ENCODE data around the gene ELMOD3. TPM values are rescaled to one million over a fixed set of nuclear protein-coding genes. Genes with fewer than 3 reads are reported as not detected.

The ELMOD3 gene
- total RNA-seq, 1 experiment from 2014 or later: 18.1 TPM

- H3K4me2 ChIP-seq: peak overlapping the region; percentile 59
- POLR2A ChIA-PET (ENCODE audit: unreplicated experiment): interaction anchor here (0.6 kb wide), 1 partner anchor 51 kb away, joined by 3 read pairs; no protein-coding TSS in a partner anchor
- H3K27ac ChIP-seq: peak overlapping the region; percentile 65
- DNase-seq: peak; percentile 57 to 82
- H2AFZ ChIP-seq: 0 out of 2 replicates have a peak overlapping the region, but pooled peaks have one; percentile 1
- no peaks in the 10 kb centered on the region for H3K9me3 ChIP-seq (ENCODE audit: insufficient read depth, low read depth)
- no peak overlapping the region; the same call in 1 of the 2 replicates for H3K4me3 ChIP-seq
- no TSS peak for BruUV-seq (replicated peaks)
- H3K9me2 ChIP-seq (ENCODE audit: insufficient read depth): no peaks in the 10 kb centered on the region
- intact Hi-C loops (cut with micrococcal nuclease; ENCODE audit: unreplicated experiment): loop anchor here (1.0 kb wide), 2 partner anchors 119 to 132 kb away; partner anchors contain the start of gene MAT2A
- no peaks in the 10 kb centered on the region for H3K36me3 ChIP-seq (ENCODE audit: low read depth)
- peaks cover 44% of the 10 kb centered on the region for H3F3A ChIP-seq (ENCODE audit: insufficient read depth, low read depth)
- no peaks in the 10 kb centered on the region for H4K20me1 ChIP-seq (ENCODE audit: insufficient read depth)
- CTCF ChIA-PET: interaction anchor here (0.8 to 1.4 kb wide), 3 partner anchors 98 to 132 kb away, joined by 4 to 6 read pairs (median 5); no protein-coding TSS in a partner anchor
- peaks cover 46% of the 10 kb centered on the region for H3K4me1 ChIP-seq (replicated peaks; ENCODE audit: insufficient read depth)
- H3K79me2 ChIP-seq (ENCODE audit: low read depth): 0 out of 2 replicates have a peak, but pooled peaks cover 5% of the 10 kb centered on the region
- peak; percentile 100 for TF ChIP-seq CTCF (conservative IDR thresholded peaks at IDR 0.05)
- TF ChIP-seq EZH2 (IDR thresholded peaks at IDR 0.05; ENCODE audit: low read depth): no peak
- no peaks in the 10 kb centered on the region for H3K27me3 ChIP-seq (ENCODE audit: insufficient read depth, low read depth)
Observed at GRCh38 chr2:85420536-85421259, 66.1 kb downstream of the ELMOD3 start.

DNA sequence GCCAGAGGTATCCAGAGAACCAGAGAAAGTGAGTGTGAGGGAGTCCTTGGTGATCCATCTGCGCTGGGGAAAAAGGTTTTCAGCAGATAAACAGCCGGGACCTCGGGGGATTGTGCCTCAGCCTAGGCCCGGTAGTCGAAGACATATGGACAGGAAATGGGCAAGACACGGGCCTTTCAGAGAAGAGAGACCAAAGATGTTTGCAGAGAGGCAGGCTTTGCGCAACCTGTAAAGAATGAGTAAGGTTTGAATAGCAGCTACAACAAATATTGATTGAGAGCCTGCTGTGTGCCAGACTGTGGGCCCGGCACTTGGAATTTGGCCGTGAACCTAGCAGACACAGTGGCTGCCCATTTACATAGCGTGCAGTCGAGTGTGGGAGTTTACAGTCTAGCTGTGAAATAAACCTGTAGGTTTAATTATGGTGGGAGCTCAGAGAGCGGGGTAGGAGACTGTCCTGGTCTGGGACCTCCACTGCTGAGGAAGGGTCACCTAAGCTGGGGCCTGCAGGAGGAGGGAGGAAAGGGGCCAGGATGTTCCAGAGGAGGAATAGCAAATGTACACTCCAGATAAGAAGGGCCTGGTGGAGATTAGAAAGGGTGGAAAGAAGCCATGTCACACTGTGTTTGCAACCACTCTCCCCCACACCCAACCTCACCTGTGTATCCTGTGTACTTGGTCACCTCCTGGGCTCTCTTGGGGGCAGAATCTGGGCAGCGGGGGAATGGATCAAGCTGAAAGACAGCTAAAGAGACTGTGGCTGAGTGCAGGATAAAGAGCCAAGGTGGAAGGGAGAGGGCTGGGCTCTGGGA lies 66.9 kb downstream of the ELMOD3 start:
- Histone ChIP-seq H2AFZ (0 out of 2 replicates have a peak overlapping the region, but pooled peaks have one; percentile 1), H3K27me3 (ENCODE audit: insufficient read depth, low read depth) (no peaks in the 10 kb centered on the region), H4K20me1 (ENCODE audit: insufficient read depth) (no peaks in the 10 kb centered on the region), H3K4me3 (no peak overlapping the region; the same call in 1 of the 2 replicates), H3K4me1 (replicated peaks; ENCODE audit: insufficient read depth) (peaks cover 46% of the 10 kb centered on the region), H3K27ac (peak overlapping the region; percentile 65), H3K4me2 (peak overlapping the region; percentile 59), H3K36me3 (ENCODE audit: low read depth) (no peaks in the 10 kb centered on the region), H3K9me3 (ENCODE audit: insufficient read depth, low read depth) (no peaks in the 10 kb centered on the region), H3K79me2 (ENCODE audit: low read depth) (0 out of 2 replicates have a peak, but pooled peaks cover 5% of the 10 kb centered on the region), H3F3A (ENCODE audit: insufficient read depth, low read depth) (peaks cover 41% of the 10 kb centered on the region), H3K9me2 (ENCODE audit: insufficient read depth) (no peaks in the 10 kb centered on the region)
- intact Hi-C loops (cut with micrococcal nuclease; ENCODE audit: unreplicated experiment): no loop called here
- POLR2A ChIA-PET (ENCODE audit: unreplicated experiment): interaction anchor here (0.6 kb wide), 1 partner anchor 52 kb away, joined by 3 read pairs; no protein-coding TSS in a partner anchor
- peak in 1 of 2 experiments; percentile 91 for DNase-seq
- TF ChIP-seq EZH2 (IDR thresholded peaks at IDR 0.05; ENCODE audit: low read depth) (no peak), CTCF (conservative IDR thresholded peaks at IDR 0.05) (no peak)
- BruUV-seq (replicated peaks): no TSS peak
- CTCF ChIA-PET: interaction anchor here (1.2 kb wide), 1 partner anchor 131 kb away, joined by 6 read pairs; no protein-coding TSS in a partner anchor

DNA sequence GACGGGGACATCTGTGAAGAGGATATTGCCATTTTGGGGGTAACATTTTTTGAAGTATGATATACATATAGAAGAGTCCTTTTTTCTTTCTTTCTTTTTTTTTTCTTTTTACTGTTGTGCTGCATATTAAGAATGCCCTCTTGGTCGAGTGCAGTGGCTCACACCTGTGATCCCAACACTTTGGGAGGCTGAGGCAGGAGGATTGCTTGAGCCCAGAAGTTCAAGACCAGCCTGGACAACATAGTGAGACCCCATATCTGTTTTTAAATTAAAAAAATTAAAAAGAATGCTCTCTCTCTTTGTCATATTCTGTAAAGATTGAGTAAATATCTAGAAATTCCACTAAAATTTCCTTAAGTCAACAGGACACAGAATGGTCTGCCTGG lies 67.5 kb downstream of the ELMOD3 start:
- Histone ChIP-seq H3K4me2 (peak overlapping the region; percentile 59), H3K79me2 (ENCODE audit: low read depth) (0 out of 2 replicates have a peak, but pooled peaks cover 5% of the 10 kb centered on the region), H3K9me2 (ENCODE audit: insufficient read depth) (no peaks in the 10 kb centered on the region), H3K27ac (peak overlapping the region; percentile 65), H3K27me3 (ENCODE audit: insufficient read depth, low read depth) (no peaks in the 10 kb centered on the region), H4K20me1 (ENCODE audit: insufficient read depth) (no peaks in the 10 kb centered on the region), H3K4me1 (replicated peaks; ENCODE audit: insufficient read depth) (peaks cover 46% of the 10 kb centered on the region), H3K9me3 (ENCODE audit: insufficient read depth, low read depth) (no peaks in the 10 kb centered on the region), H3K36me3 (ENCODE audit: low read depth) (no peaks in the 10 kb centered on the region), H3K4me3 (no peak overlapping the region), H2AFZ (no peak overlapping the region), H3F3A (ENCODE audit: insufficient read depth, low read depth) (peaks cover 41% of the 10 kb centered on the region)
- no TSS peak for BruUV-seq (replicated peaks)
- POLR2A ChIA-PET (ENCODE audit: unreplicated experiment): no interaction called here
- DNase-seq: no peak
- intact Hi-C loops (cut with micrococcal nuclease; ENCODE audit: unreplicated experiment): no loop called here
- TF ChIP-seq EZH2 (IDR thresholded peaks at IDR 0.05; ENCODE audit: low read depth) (no peak), CTCF (conservative IDR thresholded peaks at IDR 0.05) (no peak)
- CTCF ChIA-PET: interaction anchor here (1.2 kb wide), 1 partner anchor 130 kb away, joined by 6 read pairs; no protein-coding TSS in a partner anchor
